Measurements from ENCODE around the gene ADPRH. TPM values are rescaled to one million over a fixed set of nuclear protein-coding genes. Genes with fewer than 3 reads are reported as not detected.
"Not testable (repeated sequence)": the region's sequence is repeated elsewhere in the genome, so short reads cannot be mapped to it uniquely, and the experiment has no call there.

ADPRH gene
- total and polyA plus RNA-seq, 11 donors, result 5.0 to 17.5 (median 11.5) TPM

GRCh38 chr3:119594066-119594465, 14.8 kb downstream of the ADPRH start:
- Histone ChIP-seq H3K9me3 (no peaks in the 10 kb centered on the region), H3K4me3 (no peak overlapping the region), H3K4me1 (peaks cover 3 to 45% (median 35%) of the 10 kb centered on the region in 12 donors), H3K27ac (no peak overlapping the region), H3K36me3 (peaks cover 0 to 9% (median 0%) of the 10 kb centered on the region in 9 donors), H3K27me3 (no peaks in the 10 kb centered on the region)
- 86 to 97% (median 88%) methylated on average over 5 of the region's 5 CpGs for WGBS, 4 donors
- ATAC-seq (no peak), DNase-seq (no peak)
- intact Hi-C loops (cut with DNase I), result loop anchor here in 2 of 10 donors (2.0 kb wide), 1 partner anchor 13 kb away; no protein-coding TSS in a partner anchor
- TF ChIP-seq CTCF (IDR thresholded peaks at IDR 0.05) (no peak), POLR2A (IDR thresholded peaks at IDR 0.05) (no peak)

- peaks cover 3 to 45% (median 41%) of the 10 kb centered on the region in 12 donors for H3K4me1 ChIP-seq
- not testable (repeated sequence) for DNase-seq, H3K9me3 ChIP-seq, H3K4me3 ChIP-seq, ATAC-seq, H3K36me3 ChIP-seq, H3K27ac ChIP-seq, H3K27me3 ChIP-seq
- WGBS, 4 donors, result 95 to 100% (median 98%) methylated on average over 1 of the region's 1 CpG
- intact Hi-C loops (cut with DNase I), result loop anchor here in 4 of 10 donors (2.0 to 5.0 kb wide), 3 partner anchors 14 to 82 kb away; partner anchors contain the start of gene COX17 (in 2 of the 4)
Observed at GRCh38 chr3:119594929-119595328, 15.6 kb downstream of the ADPRH start.

- no peaks in the 10 kb centered on the region for H3K36me3 ChIP-seq
- intact Hi-C loops (cut with DNase I), result loop anchor here in 4 of 10 donors (2.0 to 5.0 kb wide), 3 partner anchors 15 to 82 kb away; partner anchors contain the start of gene COX17 (in 2 of the 4)
- 49 to 52% (median 50%) methylated on average over 7 of the region's 7 CpGs for WGBS, 4 donors
- no peaks in the 10 kb centered on the region for H3K9me3 ChIP-seq
- TF ChIP-seq POLR2A (IDR thresholded peaks at IDR 0.05) (no peak), CTCF (IDR thresholded peaks at IDR 0.05) (no peak)
- peak overlapping the region in 10 of 12 donors; percentile 0 to 46 (median 36) for H3K4me3 ChIP-seq
- peaks cover 3 to 54% (median 47%) of the 10 kb centered on the region in 12 donors for H3K4me1 ChIP-seq
- ATAC-seq (peak; percentile 39 to 55 (median 46)), DNase-seq (peak in 1 of 5 donors; percentile 36)
- H3K27ac ChIP-seq, result peak overlapping the region in 11 of 12 donors; percentile 3 to 85 (median 81)
- no peaks in the 10 kb centered on the region for H3K27me3 ChIP-seq
Observed at GRCh38 chr3:119595639-119596334, 16.5 kb downstream of the ADPRH start.

GRCh38 chr3:119596398-119596797, 17.1 kb downstream of the ADPRH start:
- peak in 2 of 4 donors; percentile 8 to 20 for ATAC-seq
- no peak for TF ChIP-seq CTCF (IDR thresholded peaks at IDR 0.05)
- no peak for TF ChIP-seq POLR2A (IDR thresholded peaks at IDR 0.05)
- no peak for DNase-seq
- WGBS, 4 donors, result 78 to 87% (median 82%) methylated on average over 6 of the region's 6 CpGs
- no peaks in the 10 kb centered on the region for H3K36me3 ChIP-seq
- peak overlapping the region in 1 of 12 donors; percentile 43 for H3K4me3 ChIP-seq
- H3K4me1 ChIP-seq, result peaks cover 3 to 60% (median 49%) of the 10 kb centered on the region in 12 donors
- peak overlapping the region; percentile 3 to 85 (median 80) for H3K27ac ChIP-seq
- no peaks in the 10 kb centered on the region for H3K9me3 ChIP-seq
- intact Hi-C loops (cut with DNase I), result loop anchor here in 2 of 10 donors (5.0 kb wide), 2 partner anchors 41 to 81 kb away; partner anchors contain the start of gene COX17 (in 2 of the 2)
- H3K27me3 ChIP-seq, result no peaks in the 10 kb centered on the region
